HG02759 (cell line): ENCODE measurements around the gene GLI3.
"Not testable (repeated sequence)": the region's sequence is repeated elsewhere in the genome, so short reads cannot be mapped to it uniquely, and the experiment has no call there.

ENCODE experiments used
- ATAC-seq: cut with Tn5 transposase; IDR thresholded peaks from one replicate; pipeline ENCODE4 v1.9.1; 2021; ENCODE audit warnings: mild to moderate bottlenecking, moderate library complexity; ENCODE audit not compliant: unreplicated experiment

Gene GLI3

GRCh38 chr7:42212541-42213090 lies 24.4 kb downstream of the GLI3 start:
- ATAC-seq, result no peak

- ATAC-seq, result no peak
Observed at GRCh38 chr7:42211938-42212337, 25.1 kb downstream of the GLI3 start.

- ATAC-seq, result no peak
Observed at GRCh38 chr7:42210779-42211178, 26.2 kb downstream of the GLI3 start.

- no peak for ATAC-seq
Observed at GRCh38 chr7:42210333-42210732, 26.7 kb downstream of the GLI3 start.

- not testable (repeated sequence) for ATAC-seq
Observed at GRCh38 chr7:42209085-42209484, 27.9 kb downstream of the GLI3 start.

- no peak for ATAC-seq
Observed at GRCh38 chr7:42208572-42208971, 28.4 kb downstream of the GLI3 start.

- ATAC-seq, result no peak
Observed at GRCh38 chr7:42207420-42207819, 29.6 kb downstream of the GLI3 start.

- ATAC-seq, result no peak
Observed at GRCh38 chr7:42203336-42203735, 33.7 kb downstream of the GLI3 start.

- ATAC-seq, result no peak
Observed at GRCh38 chr7:42202601-42203000, 34.4 kb downstream of the GLI3 start.

- no peak for ATAC-seq
Observed at GRCh38 chr7:42198974-42199668, 37.9 kb downstream of the GLI3 start.

GRCh38 chr7:42198296-42198695 lies 38.7 kb downstream of the GLI3 start:
- ATAC-seq, result no peak

GRCh38 chr7:42197451-42197850 lies 39.6 kb downstream of the GLI3 start:
- no peak for ATAC-seq

GRCh38 chr7:42194238-42194637 lies 42.8 kb downstream of the GLI3 start:
- no peak for ATAC-seq

GRCh38 chr7:42193471-42194129 lies 43.4 kb downstream of the GLI3 start:
- ATAC-seq, result no peak

GRCh38 chr7:42192851-42193461 lies 44.1 kb downstream of the GLI3 start:
- ATAC-seq, result no peak

GRCh38 chr7:42192066-42192465 lies 44.9 kb downstream of the GLI3 start:
- ATAC-seq, result no peak

GRCh38 chr7:42189535-42189934 lies 47.5 kb downstream of the GLI3 start:
- no peak for ATAC-seq

- no peak for ATAC-seq
Observed at GRCh38 chr7:42186151-42186550, 50.9 kb downstream of the GLI3 start.

GRCh38 chr7:42185726-42186125 lies 51.3 kb downstream of the GLI3 start:
- no peak for ATAC-seq

- ATAC-seq, result no peak
Observed at GRCh38 chr7:42183547-42183946, 53.5 kb downstream of the GLI3 start.

GRCh38 chr7:42181566-42181965 lies 55.4 kb downstream of the GLI3 start:
- no peak for ATAC-seq

- ATAC-seq, result no peak
Observed at GRCh38 chr7:42180806-42181205, 56.2 kb downstream of the GLI3 start.
